Measurements from ENCODE around the gene CARD11. TPM values are rescaled to one million over a fixed set of nuclear protein-coding genes. Genes with fewer than 3 reads are reported as not detected.
A peak's percentile ranks its signal among the peaks of the same experiment; 100 is the strongest.

The CARD11 gene
- total and polyA plus RNA-seq, 2 of the 13 experiments (the other 11 are each of a cell fraction or from before 2014, with no cell fraction given) = 0.04 TPM; not detected in 1

DNA sequence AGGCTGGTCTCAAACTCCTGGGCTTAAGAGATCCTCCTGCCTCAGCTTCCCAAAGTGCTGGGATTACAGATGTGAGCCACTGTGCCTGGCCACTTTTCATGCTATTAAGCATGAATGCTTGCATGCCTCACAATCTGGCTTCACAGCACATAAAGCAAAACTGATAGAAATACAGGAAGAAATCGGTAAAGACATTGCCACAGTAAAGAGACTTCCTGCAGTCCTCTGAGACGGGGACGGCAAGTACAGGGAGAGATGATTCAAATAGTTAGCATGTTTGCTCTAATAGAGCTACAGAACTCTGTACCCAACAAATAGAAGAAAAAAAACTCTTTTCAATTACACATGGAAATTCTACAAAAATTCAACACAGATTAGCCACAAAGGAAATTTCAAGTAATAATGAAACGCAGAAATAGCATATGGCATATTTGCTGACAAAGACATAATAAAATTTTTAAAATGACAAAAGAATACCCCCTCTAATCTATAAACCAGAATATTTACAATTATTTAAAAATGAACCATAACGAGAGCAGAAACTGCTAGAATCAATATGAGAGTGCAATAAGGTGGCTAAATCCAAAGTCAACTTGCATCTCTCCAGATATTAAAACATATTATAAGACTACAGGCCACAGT lies 32.3 kb downstream of the CARD11 start:
- Histone ChIP-seq H3K4me1 (ENCODE audit: insufficient read depth, low read length) (no peaks in the 10 kb centered on the region), H3K4me3 (replicated peaks in 1 of 3; ENCODE audit: insufficient read depth in 1 of 3, low read depth in 2 of 3, low read length in 3 of 3) (no peak overlapping the region), H4K20me1 (ENCODE audit: insufficient read depth, low read length) (no peaks in the 10 kb centered on the region), H3K27me3 (ENCODE audit: control insufficient read depth in 1 of 2, insufficient read depth in 2 of 2, low read length in 2 of 2) (0 out of 5 replicates have a peak, but pooled peaks cover 0 to 4% of the 10 kb centered on the region in 2 experiments), H3K9me3 (ENCODE audit: low read length) (no peaks in the 10 kb centered on the region), H3K9ac (ENCODE audit: insufficient read depth, low read depth, low read length) (no peak overlapping the region), H3K27ac (ENCODE audit: extremely low read length, insufficient read depth, low read length) (no peak overlapping the region), H3K79me2 (ENCODE audit: insufficient read depth, low read length) (no peaks in the 10 kb centered on the region), H3K36me3 (replicated peaks in 1 of 2; ENCODE audit: control insufficient read depth in 1 of 2, insufficient read depth in 2 of 2, low read length in 2 of 2) (no peaks in the 10 kb centered on the region), H2AFZ (ENCODE audit: low read length) (no peak overlapping the region), H3K4me2 (ENCODE audit: low read depth, low read length) (no peak overlapping the region)
- 13% methylated on average over 5 of the region's 5 CpGs for WGBS (ENCODE audit: low lambda C conversion rate)
- BruUV-seq (replicated peaks) = no TSS peak
- TF ChIP-seq MAFK (conservative IDR thresholded peaks at IDR 0.05 in 1 of 2, IDR thresholded peaks at IDR 0.05 in 1 of 2; ENCODE audit: low read length in 2 of 2) (peak in 1 of 2 experiments; percentile 55; a peak in 2 of 4 replicates), NCOR1 (IDR thresholded peaks at IDR 0.05; ENCODE audit: borderline replicate concordance, low read length) (no peak)
- in situ Hi-C loops (cut with HindIII; ENCODE audit: extremely low pct_ligation_motif_present, low pct_unique_long_range_greater_than_20kb) (no loop called here), intact Hi-C loops (cut with micrococcal nuclease; ENCODE audit: unreplicated experiment) (no loop called here)
- ATAC-seq (no peak), DNase-seq (ENCODE audit: low spot score) (no peak), FAIRE-seq (no peak)
- ChIA-PET CTCF (ENCODE audit: low intra/inter-chr PET ratio, low total read pairs) (no interaction called here), POLR2A (no interaction called here)

DNA sequence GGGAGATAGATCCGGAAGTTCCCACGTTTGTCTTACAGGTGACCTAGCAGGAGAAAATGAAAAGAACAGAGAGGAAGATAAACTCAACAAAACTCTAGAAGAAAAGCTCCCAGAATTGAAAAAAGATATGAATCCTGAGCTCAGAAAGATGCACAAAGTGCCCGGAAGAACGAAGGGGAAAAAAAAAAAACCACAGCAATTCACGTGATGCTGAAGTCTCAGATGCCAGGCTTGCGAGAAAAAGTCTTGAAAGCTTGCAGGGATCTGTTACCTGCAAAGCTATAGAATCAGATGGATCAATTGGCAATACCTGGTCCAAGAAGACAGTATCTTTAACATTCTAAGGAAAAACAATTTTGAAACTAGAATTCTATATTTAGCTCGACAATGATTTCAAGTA lies 33.5 kb downstream of the CARD11 start:
- BruUV-seq (replicated peaks) = no TSS peak
- Histone ChIP-seq H3K4me2 (ENCODE audit: low read depth, low read length) (no peak overlapping the region), H3K9ac (ENCODE audit: insufficient read depth, low read depth, low read length) (no peak overlapping the region), H3K27me3 (ENCODE audit: control insufficient read depth in 1 of 2, insufficient read depth in 2 of 2, low read length in 2 of 2) (0 out of 5 replicates have a peak, but pooled peaks cover 0 to 4% of the 10 kb centered on the region in 2 experiments), H3K36me3 (replicated peaks in 1 of 2; ENCODE audit: control insufficient read depth in 1 of 2, insufficient read depth in 2 of 2, low read length in 2 of 2) (no peaks in the 10 kb centered on the region), H3K9me3 (ENCODE audit: low read length) (no peaks in the 10 kb centered on the region), H3K27ac (ENCODE audit: extremely low read length, insufficient read depth, low read length) (no peak overlapping the region), H4K20me1 (ENCODE audit: insufficient read depth, low read length) (no peaks in the 10 kb centered on the region), H3K4me1 (ENCODE audit: insufficient read depth, low read length) (no peaks in the 10 kb centered on the region), H3K79me2 (ENCODE audit: insufficient read depth, low read length) (no peaks in the 10 kb centered on the region), H2AFZ (ENCODE audit: low read length) (no peak overlapping the region), H3K4me3 (replicated peaks in 1 of 3; ENCODE audit: insufficient read depth in 1 of 3, low read depth in 2 of 3, low read length in 3 of 3) (no peak overlapping the region)
- in situ Hi-C loops (cut with HindIII; ENCODE audit: extremely low pct_ligation_motif_present, low pct_unique_long_range_greater_than_20kb) = no loop called here
- DNase-seq (ENCODE audit: low spot score) (no peak), FAIRE-seq (no peak), ATAC-seq (no peak)
- ChIA-PET CTCF (ENCODE audit: low intra/inter-chr PET ratio, low total read pairs) (no interaction called here), POLR2A (no interaction called here)
- intact Hi-C loops (cut with micrococcal nuclease; ENCODE audit: unreplicated experiment) = no loop called here
- 32% methylated on average over 7 of the region's 7 CpGs for WGBS (ENCODE audit: low lambda C conversion rate)
- TF ChIP-seq NPAS2 (CRISPR knock-in tag; IDR thresholded peaks at IDR 0.05; ENCODE audit: borderline replicate concordance) = no peak
- TF ChIP-seq MEIS2 (CRISPR knock-in tag; IDR thresholded peaks at IDR 0.05) = no peak
- TF ChIP-seq, protein P1, sequence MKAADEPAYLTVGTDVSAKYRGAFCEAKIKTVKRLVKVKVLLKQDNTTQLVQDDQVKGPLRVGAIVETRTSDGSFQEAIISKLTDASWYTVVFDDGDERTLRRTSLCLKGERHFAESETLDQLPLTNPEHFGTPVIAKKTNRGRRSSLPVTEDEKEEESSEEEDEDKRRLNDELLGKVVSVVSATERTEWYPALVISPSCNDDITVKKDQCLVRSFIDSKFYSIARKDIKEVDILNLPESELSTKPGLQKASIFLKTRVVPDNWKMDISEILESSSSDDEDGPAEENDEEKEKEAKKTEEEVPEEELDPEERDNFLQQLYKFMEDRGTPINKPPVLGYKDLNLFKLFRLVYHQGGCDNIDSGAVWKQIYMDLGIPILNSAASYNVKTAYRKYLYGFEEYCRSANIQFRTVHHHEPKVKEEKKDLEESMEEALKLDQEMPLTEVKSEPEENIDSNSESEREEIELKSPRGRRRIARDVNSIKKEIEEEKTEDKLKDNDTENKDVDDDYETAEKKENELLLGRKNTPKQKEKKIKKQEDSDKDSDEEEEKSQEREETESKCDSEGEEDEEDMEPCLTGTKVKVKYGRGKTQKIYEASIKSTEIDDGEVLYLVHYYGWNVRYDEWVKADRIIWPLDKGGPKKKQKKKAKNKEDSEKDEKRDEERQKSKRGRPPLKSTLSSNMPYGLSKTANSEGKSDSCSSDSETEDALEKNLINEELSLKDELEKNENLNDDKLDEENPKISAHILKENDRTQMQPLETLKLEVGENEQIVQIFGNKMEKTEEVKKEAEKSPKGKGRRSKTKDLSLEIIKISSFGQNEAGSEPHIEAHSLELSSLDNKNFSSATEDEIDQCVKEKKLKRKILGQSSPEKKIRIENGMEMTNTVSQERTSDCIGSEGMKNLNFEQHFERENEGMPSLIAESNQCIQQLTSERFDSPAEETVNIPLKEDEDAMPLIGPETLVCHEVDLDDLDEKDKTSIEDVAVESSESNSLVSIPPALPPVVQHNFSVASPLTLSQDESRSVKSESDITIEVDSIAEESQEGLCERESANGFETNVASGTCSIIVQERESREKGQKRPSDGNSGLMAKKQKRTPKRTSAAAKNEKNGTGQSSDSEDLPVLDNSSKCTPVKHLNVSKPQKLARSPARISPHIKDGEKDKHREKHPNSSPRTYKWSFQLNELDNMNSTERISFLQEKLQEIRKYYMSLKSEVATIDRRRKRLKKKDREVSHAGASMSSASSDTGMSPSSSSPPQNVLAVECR (CRISPR knock-in tag; IDR thresholded peaks at IDR 0.05; ENCODE audit: borderline replicate concordance) = no peak
- no peak for TF ChIP-seq RFX1 (IDR thresholded peaks at IDR 0.05)
- no peak for TF ChIP-seq FOXA1 (IDR thresholded peaks at IDR 0.05)
- TF ChIP-seq FOXA1 (CRISPR knock-in tag; IDR thresholded peaks at IDR 0.05) = no peak
- TF ChIP-seq TEAD2 (CRISPR knock-in tag; IDR thresholded peaks at IDR 0.05) = no peak
- TF ChIP-seq ATM (IDR thresholded peaks at IDR 0.05; ENCODE audit: borderline replicate concordance) = no peak
- no peak for TF ChIP-seq NFKBIZ (CRISPR knock-in tag; IDR thresholded peaks at IDR 0.05)
- no peak for TF ChIP-seq ZC3H4 (CRISPR knock-in tag; IDR thresholded peaks at IDR 0.05; ENCODE audit: borderline replicate concordance)
- no peak for TF ChIP-seq ZNF737 (CRISPR knock-in tag; IDR thresholded peaks at IDR 0.05; ENCODE audit: borderline replicate concordance)
- TF ChIP-seq KDM5A (IDR thresholded peaks at IDR 0.05; ENCODE audit: borderline replicate concordance, low read length) = no peak
- TF ChIP-seq ZNF234 (CRISPR knock-in tag; conservative IDR thresholded peaks at IDR 0.05) = no peak
